ENCODE measurements around the gene DCAF16.
A peak's percentile ranks its signal among the peaks of the same experiment; 100 is the strongest.

The DCAF16 gene

GRCh38 chr4:17785858-17786257 lies 24.7 kb downstream of the DCAF16 start:
- DNase-seq = no peak

GRCh38 chr4:17781300-17782287 lies 29.0 kb downstream of the DCAF16 start, which contains the start of gene FAM184B:
Gene FAM184B (minus strand): TSS chr4:17781621. CDS start chr4:17781299, 322 bp downstream.
- DNase-seq = peak in 12 of 56 donors; percentile 5 to 52 (median 28)

GRCh38 chr4:17780501-17781299 lies 29.9 kb downstream of the DCAF16 start:
- DNase-seq = peak in 1 of 56 donors; percentile 29

GRCh38 chr4:17778431-17778830 lies 32.1 kb downstream of the DCAF16 start:
- DNase-seq = no peak

GRCh38 chr4:17773135-17773698 lies 37.3 kb downstream of the DCAF16 start:
- DNase-seq = no peak

- no peak for DNase-seq
Observed at GRCh38 chr4:17771284-17771908, 39.2 kb downstream of the DCAF16 start.

GRCh38 chr4:17770845-17771244 lies 39.7 kb downstream of the DCAF16 start:
- no peak for DNase-seq

GRCh38 chr4:17769406-17770174 lies 41.0 kb downstream of the DCAF16 start:
- DNase-seq = peak in 1 of 56 donors; percentile 9

GRCh38 chr4:17766826-17767458 lies 43.6 kb downstream of the DCAF16 start:
- DNase-seq = no peak

GRCh38 chr4:17765514-17766286 lies 44.9 kb downstream of the DCAF16 start:
- no peak for DNase-seq

- DNase-seq = no peak
Observed at GRCh38 chr4:17763931-17764330, 46.6 kb downstream of the DCAF16 start.

GRCh38 chr4:17763416-17763815 lies 47.1 kb downstream of the DCAF16 start:
- DNase-seq = peak in 2 of 56 donors; percentile 3

- no peak for DNase-seq
Observed at GRCh38 chr4:17762726-17763125, 47.8 kb downstream of the DCAF16 start.

GRCh38 chr4:17761062-17761461 lies 49.5 kb downstream of the DCAF16 start:
- no peak for DNase-seq

GRCh38 chr4:17760626-17761025 lies 49.9 kb downstream of the DCAF16 start:
- DNase-seq = no peak

GRCh38 chr4:17758485-17758884 lies 52.1 kb downstream of the DCAF16 start:
- DNase-seq = no peak

GRCh38 chr4:17757621-17758020 lies 52.9 kb downstream of the DCAF16 start:
- no peak for DNase-seq

- no peak for DNase-seq
Observed at GRCh38 chr4:17753646-17754045, 56.9 kb downstream of the DCAF16 start.
